ENCODE data around the gene RHAG. TPM values are rescaled to one million over a fixed set of nuclear protein-coding genes. Genes with fewer than 3 reads are reported as not detected.
A peak's percentile ranks its signal among the peaks of the same experiment; 100 is the strongest.

Gene RHAG
- total RNA-seq, 1 experiment from 2014 or later: not detected

GRCh38 chr6:49565261-49565660 is 71.4 kb downstream of the RHAG start:
- no peak for DNase-seq (ENCODE audit: low read depth)

- no peak for DNase-seq (ENCODE audit: low read depth)
These were observed 72.1 kb downstream of the RHAG start for GRCh38 chr6:49564552-49564951.

GRCh38 chr6:49563006-49563886 is 73.4 kb downstream of the RHAG start:
- DNase-seq (ENCODE audit: low read depth): peak; percentile 80

GRCh38 chr6:49558238-49558637 is 78.4 kb downstream of the RHAG start:
- no peak for DNase-seq (ENCODE audit: low read depth)

DNA sequence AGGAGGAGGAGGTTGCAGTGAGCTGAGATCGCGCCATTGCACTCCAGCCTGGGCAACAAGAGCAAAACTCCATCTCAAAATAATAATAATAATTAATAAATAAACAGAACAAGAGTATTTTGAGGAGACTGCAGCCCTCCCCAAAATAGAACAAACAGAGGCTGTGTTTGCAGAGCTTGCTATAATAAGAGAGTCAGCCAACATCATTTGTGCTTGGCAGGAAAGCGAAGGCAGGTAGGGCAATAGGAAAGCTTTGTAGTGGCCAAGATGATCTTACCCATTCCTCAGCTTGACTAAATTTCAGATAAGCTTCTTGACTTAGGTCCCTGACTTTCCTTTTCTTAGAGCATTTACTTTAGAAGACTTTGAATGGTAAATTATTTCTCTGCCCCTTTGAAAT is 79.5 kb downstream of the RHAG start:
- no peak for DNase-seq (ENCODE audit: low read depth)

DNA sequence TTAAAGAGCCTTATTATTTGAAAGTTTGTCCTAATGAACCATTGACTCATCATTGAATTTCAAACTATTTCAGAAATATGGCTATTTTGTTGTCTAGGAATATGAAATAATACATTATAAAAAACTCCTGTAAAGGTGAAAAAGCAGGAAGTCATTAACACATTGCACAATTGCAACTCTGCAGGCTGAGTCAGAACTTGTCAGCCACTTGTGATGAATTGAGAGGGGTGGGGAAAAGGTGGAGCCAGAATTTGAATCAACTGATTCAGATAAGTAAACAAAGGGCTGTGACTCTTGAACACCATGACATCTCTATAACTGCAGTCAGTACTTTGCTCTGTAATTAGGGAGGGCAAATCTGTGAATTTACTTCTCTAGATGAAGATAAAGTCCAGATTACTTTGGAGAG is 80.2 kb downstream of the RHAG start:
- peak; percentile 81 for DNase-seq (ENCODE audit: low read depth)

- no peak for DNase-seq (ENCODE audit: low read depth)
These were observed 80.7 kb downstream of the RHAG start for GRCh38 chr6:49555951-49556350.

Other genes starting within 250 kb of the RHAG start
- gene MMUT, start 173.6 kb downstream of the RHAG start, total RNA-seq (2014; rRNA removed): 10.0 and 13.9 TPM in 2 replicates
- 23.5 and 30.0 TPM in 2 replicates for gene CENPQ, start 173.5 kb downstream of the RHAG start, total RNA-seq (2014; rRNA removed)
- not detected in 2 replicates for gene GLYATL3, start 136.9 kb downstream of the RHAG start, total RNA-seq (2014; rRNA removed)
- 4.5 and 6.5 TPM in 2 replicates for gene C6orf141, start 86.2 kb downstream of the RHAG start, total RNA-seq (2014; rRNA removed)
- gene CRISP2, start 76.7 kb upstream of the RHAG start, total RNA-seq (2014; rRNA removed): not detected in 2 replicates
- gene CRISP3, start 107.5 kb upstream of the RHAG start, total RNA-seq (2014; rRNA removed): not detected in 2 replicates
- gene PGK2, start 150.4 kb upstream of the RHAG start, total RNA-seq (2014; rRNA removed): not detected in 2 replicates
- gene CRISP1, start 229.7 kb upstream of the RHAG start, total RNA-seq (2014; rRNA removed): not detected in 2 replicates

All from LHCN-M2 (cell line).